Measurements from ENCODE around the gene NSD2. TPM values are rescaled to one million over a fixed set of nuclear protein-coding genes. Genes with fewer than 3 reads are reported as not detected.

Gene NSD2
- total and polyA plus RNA-seq, 9 of the 15 experiments (the other 6 are each of a cell fraction or from before 2014, with no cell fraction given), result 6.4 to 126 (median 58.8) TPM

DNA sequence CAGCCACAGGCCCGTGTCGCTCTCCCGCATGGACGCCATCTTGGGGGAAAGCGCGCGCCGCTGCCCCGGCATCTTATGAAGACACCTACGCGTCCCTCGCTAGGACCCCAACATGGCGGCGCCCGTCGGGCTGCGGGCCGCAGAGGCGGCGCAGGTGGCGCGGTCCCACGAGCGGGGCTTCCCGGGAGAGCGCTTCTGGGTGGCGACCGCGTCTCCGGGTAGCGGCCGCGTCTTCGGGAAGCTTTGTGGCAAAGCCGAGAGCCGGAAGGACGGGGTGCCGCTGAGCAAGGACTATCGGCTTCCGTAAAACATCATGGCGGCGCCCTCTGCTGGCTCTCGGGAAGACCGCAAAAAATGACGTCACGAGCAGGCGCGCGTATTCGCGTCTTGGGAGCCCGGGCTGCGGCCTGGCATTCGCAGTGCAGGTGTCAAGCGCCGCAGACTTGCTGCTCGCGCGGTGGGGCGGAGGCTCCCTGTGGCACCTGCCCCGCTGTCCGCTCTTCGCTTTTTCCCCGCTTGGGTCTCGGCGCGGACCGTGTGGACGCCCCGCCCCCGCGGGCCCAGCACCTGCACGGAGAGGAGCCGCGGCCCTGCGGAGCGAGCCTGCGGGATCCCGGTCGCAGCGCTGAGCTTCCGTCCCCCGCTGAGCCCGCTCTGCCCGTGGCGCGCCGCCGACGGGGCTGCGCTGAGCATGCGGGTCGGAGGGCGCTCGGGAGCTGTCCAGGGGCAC lies 137.9 kb downstream of the NSD2 start, which contains the start of gene NELFA (continued):
- TF ChIP-seq ZNF280A (IDR thresholded peaks at IDR 0.05; ENCODE audit: low read depth, partially characterized antibody), result no peak
- TF ChIP-seq NBN (IDR thresholded peaks at IDR 0.05; ENCODE audit: low read depth), result peak; percentile 95
- peak; percentile 14 for TF ChIP-seq MEIS2 (IDR thresholded peaks at IDR 0.05; ENCODE audit: partially characterized antibody)
- no peak for TF ChIP-seq CREBBP (IDR thresholded peaks at IDR 0.05; ENCODE audit: low read depth, low read length)
- TF ChIP-seq POLR2H (tag; IDR thresholded peaks at IDR 0.05; ENCODE audit: low read depth), result peak; percentile 68
- peak; percentile 79 to 98 for TF ChIP-seq CSDE1 (IDR thresholded peaks at IDR 0.05)
- TF ChIP-seq KAT2B (IDR thresholded peaks at IDR 0.05; ENCODE audit: low read depth, low read length), result no peak
- TF ChIP-seq ZNF592 (IDR thresholded peaks at IDR 0.05), result peak; percentile 65
- peak; percentile 64; the same call in 1 of the 2 replicates for TF ChIP-seq ZNF232 (CRISPR knock-in tag; IDR thresholded peaks at IDR 0.05)
- peak; percentile 46; the same call in 1 of the 2 replicates for TF ChIP-seq JUN (IDR thresholded peaks at IDR 0.05; ENCODE audit: borderline replicate concordance, low read depth, low read length)
- no peak; the same call in 1 of the 2 replicates for TF ChIP-seq JUN (CRISPR knock-in tag; IDR thresholded peaks at IDR 0.05; ENCODE audit: borderline replicate concordance)
- TF ChIP-seq DMBX1 (CRISPR knock-in tag; IDR thresholded peaks at IDR 0.05; ENCODE audit: borderline replicate concordance), result peak; percentile 88
- TF ChIP-seq, protein P1, sequence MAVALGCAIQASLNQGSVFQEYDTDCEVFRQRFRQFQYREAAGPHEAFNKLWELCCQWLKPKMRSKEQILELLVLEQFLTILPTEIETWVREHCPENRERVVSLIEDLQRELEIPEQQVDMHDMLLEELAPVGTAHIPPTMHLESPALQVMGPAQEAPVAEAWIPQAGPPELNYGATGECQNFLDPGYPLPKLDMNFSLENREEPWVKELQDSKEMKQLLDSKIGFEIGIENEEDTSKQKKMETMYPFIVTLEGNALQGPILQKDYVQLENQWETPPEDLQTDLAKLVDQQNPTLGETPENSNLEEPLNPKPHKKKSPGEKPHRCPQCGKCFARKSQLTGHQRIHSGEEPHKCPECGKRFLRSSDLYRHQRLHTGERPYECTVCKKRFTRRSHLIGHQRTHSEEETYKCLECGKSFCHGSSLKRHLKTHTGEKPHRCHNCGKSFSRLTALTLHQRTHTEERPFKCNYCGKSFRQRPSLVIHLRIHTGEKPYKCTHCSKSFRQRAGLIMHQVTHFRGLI (CRISPR knock-in tag; IDR thresholded peaks at IDR 0.05), result 0 out of 2 replicates have a peak, but pooled peaks have one; percentile 43
- TF ChIP-seq NR3C1 (CRISPR knock-in tag; IDR thresholded peaks at IDR 0.05), result peak; percentile 87
- 0 out of 2 replicates have a peak, but pooled peaks have one; percentile 17 for TF ChIP-seq PTBP1 (IDR thresholded peaks at IDR 0.05; ENCODE audit: low read depth, low read length)
- TF ChIP-seq TBL1XR1 (IDR thresholded peaks at IDR 0.05; ENCODE audit: low read length in 2 of 2), result peak in 1 of 2 experiments; percentile 84; a peak in 2 of 4 replicates
- TF ChIP-seq E2F6 (IDR thresholded peaks at IDR 0.05; ENCODE audit: borderline replicate concordance in 1 of 2, extremely low read depth in 1 of 2, insufficient read depth in 1 of 2, insufficient read length in 1 of 2, low read depth in 1 of 2, low read length in 1 of 2, poor library complexity in 1 of 2, severe bottlenecking in 1 of 2), result peak; percentile 62 to 76
- TF ChIP-seq CHCHD3 (CRISPR knock-in tag; IDR thresholded peaks at IDR 0.05), result no peak
- TF ChIP-seq THRAP3 (IDR thresholded peaks at IDR 0.05; ENCODE audit: borderline replicate concordance), result no peak

Measured in K562 (cell line).